Nephron (organoid): ENCODE data around the gene FBXL15.

ENCODE experiments used
- H3K27ac Mint-ChIP-seq, 3 experiments: 2 replicates each; pipeline ENCODE4 v1.8.0; 2020; ENCODE audit warnings: mixed read lengths in 3 of 3, mild to moderate bottlenecking in 2 of 3, moderate library complexity in 1 of 3
- H3K27me3 Mint-ChIP-seq: 2 replicates; pipeline ENCODE4 v1.8.0; 2021; ENCODE audit warnings: low read depth, mild to moderate bottlenecking, moderate library complexity, mixed read lengths
- H3K36me3 Mint-ChIP-seq: 2 replicates; pipeline ENCODE4 v1.8.0; 2020; ENCODE audit warnings: low read depth, mixed read lengths
- H3K4me1 Mint-ChIP-seq: 2 replicates; pipeline ENCODE4 v1.8.0; 2020; ENCODE audit warnings: mixed read lengths
- H3K4me3 Mint-ChIP-seq, 3 experiments: 2 replicates each; pipeline ENCODE4 v1.8.0; 2020; ENCODE audit warnings: mild to moderate bottlenecking in 3 of 3, mixed read lengths in 3 of 3, moderate library complexity in 2 of 3
- H3K9me3 Mint-ChIP-seq: 2 replicates; pipeline ENCODE4 v1.8.0; 2020; ENCODE audit warnings: mixed read lengths
- TF ChIP-seq, protein P1 (sequence below), 3 experiments: fragments of 200-600 bp; sonication (generic); IDR thresholded peaks; one replicate each; pipeline ENCODE4 v1.5.0; 2021; ENCODE audit warnings: antibody characterized with exemption in 3 of 3; ENCODE audit not compliant: unreplicated experiment in 3 of 3

FBXL15 gene

DNA sequence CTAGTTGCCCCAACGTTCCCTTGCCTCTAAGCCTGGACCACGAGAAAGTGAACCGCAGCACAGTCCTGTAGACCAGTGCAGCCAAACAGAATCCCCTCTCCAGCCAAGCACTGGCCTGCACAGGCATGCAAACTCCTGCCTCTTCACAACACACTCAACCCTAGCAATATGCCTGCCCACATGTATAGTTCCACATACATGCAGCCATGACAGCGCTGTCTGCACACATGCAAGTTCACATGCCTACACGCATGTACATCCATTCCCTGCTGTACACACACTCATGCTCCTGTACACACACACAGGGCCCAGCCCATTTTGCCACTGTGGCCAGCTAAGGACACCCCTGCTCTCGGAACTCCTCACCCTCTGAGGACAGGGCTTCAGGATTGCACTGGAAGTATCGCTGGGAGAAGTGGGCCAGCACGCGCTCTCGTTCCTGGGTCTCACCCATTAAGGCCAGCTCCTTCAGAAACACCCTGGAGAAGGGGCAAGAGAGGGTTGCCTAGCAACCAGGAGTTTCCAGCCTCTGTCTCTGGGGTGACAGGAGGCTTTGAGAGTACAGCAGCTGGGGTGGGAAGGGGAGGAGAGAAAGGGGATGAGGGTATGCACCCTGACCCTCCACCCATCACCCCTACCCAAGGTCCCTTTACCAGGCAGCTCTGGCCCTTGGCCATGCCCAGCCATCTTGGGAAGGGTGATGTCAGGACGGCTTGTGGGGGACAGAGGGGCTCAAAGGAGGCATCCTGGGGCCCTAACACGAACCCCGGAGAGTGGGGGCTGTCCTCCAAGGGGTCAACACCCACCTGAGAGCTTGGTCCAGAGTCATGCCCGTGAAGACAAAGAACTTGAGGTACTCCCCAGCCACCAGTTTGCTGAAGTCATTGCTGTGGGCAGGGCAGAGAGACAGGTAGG lies 9.0 kb upstream of the FBXL15 start:
- TF ChIP-seq, protein P1, sequence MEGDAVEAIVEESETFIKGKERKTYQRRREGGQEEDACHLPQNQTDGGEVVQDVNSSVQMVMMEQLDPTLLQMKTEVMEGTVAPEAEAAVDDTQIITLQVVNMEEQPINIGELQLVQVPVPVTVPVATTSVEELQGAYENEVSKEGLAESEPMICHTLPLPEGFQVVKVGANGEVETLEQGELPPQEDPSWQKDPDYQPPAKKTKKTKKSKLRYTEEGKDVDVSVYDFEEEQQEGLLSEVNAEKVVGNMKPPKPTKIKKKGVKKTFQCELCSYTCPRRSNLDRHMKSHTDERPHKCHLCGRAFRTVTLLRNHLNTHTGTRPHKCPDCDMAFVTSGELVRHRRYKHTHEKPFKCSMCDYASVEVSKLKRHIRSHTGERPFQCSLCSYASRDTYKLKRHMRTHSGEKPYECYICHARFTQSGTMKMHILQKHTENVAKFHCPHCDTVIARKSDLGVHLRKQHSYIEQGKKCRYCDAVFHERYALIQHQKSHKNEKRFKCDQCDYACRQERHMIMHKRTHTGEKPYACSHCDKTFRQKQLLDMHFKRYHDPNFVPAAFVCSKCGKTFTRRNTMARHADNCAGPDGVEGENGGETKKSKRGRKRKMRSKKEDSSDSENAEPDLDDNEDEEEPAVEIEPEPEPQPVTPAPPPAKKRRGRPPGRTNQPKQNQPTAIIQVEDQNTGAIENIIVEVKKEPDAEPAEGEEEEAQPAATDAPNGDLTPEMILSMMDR (IDR thresholded peaks at IDR 0.05; ENCODE audit: unreplicated experiment in 3 of 3), result no peak
- H3K27me3 Mint-ChIP-seq, result peaks cover 57% of the 10 kb centered on the region
- no peaks in the 10 kb centered on the region for H3K9me3 Mint-ChIP-seq
- peak overlapping the region; percentile 65 to 92 (median 76) for H3K27ac Mint-ChIP-seq
- no peaks in the 10 kb centered on the region for H3K36me3 Mint-ChIP-seq
- H3K4me1 Mint-ChIP-seq, result peaks cover 30% of the 10 kb centered on the region
- peak overlapping the region; percentile 77 to 90 (median 89) for H3K4me3 Mint-ChIP-seq

DNA sequence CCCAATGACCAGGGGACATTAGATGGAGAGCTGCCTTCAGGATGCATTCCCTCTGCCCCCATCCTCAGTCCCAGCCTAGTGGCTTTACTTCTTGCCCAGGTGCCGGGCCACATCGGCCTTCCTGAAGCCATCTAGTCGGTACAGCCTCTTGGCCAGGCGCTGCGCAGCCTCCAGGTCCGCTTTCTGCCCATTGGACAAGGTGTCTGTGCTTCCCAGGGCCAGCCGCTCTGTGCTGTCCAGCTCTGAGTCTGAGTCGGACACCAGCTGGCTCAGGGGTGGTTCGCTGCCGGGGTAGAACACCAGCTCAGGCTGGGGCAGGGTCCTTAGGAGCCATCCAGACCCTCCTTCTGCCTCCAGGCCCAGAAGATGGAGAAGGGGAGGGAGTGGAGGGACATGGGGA lies 8.3 kb upstream of the FBXL15 start:
- Mint-ChIP-seq H3K4me1 (peaks cover 25% of the 10 kb centered on the region), H3K9me3 (no peaks in the 10 kb centered on the region), H3K27ac (no peak overlapping the region), H3K4me3 (peak overlapping the region in 2 of 3 experiments; percentile 16 to 78), H3K27me3 (peaks cover 54% of the 10 kb centered on the region), H3K36me3 (no peaks in the 10 kb centered on the region)
- TF ChIP-seq, protein P1 (IDR thresholded peaks at IDR 0.05; ENCODE audit: unreplicated experiment in 3 of 3), result no peak

DNA sequence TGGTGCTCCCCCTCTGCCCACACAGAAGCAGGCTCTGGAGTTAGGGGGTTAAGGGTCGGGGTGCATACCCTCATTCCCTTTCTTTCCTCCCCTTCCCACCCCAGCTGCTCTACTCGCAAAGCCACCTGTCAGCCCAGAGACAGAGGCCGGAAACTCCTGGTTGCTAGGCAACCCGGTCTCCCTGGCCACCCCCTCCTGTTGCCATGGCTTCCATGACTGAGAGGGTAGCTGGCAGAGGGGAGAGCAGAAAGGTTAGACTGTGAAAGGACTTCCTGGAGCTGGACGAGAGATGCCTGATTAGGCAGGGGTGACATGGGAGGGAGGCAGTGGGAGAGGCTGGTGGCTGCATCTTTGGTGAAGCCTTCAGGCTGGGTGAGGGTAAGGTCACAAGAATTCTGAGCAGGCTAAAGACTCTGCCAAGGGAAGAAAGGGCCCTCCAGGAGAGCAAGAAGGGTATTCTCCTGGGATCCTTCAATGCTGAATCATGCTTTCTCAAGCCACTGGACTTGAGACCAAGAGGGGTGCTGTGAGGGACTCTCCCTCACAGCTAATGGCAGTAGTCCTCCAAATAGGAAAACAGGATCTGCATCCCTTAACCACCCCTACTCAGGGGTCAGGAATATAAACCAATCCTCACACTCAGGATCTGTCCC lies 7.5 kb upstream of the FBXL15 start:
- H3K27ac Mint-ChIP-seq, result peak overlapping the region in 2 of 3 experiments; percentile 41 to 55
- no peaks in the 10 kb centered on the region for H3K36me3 Mint-ChIP-seq
- TF ChIP-seq, protein P1 (IDR thresholded peaks at IDR 0.05; ENCODE audit: unreplicated experiment in 3 of 3), result no peak
- no peaks in the 10 kb centered on the region for H3K9me3 Mint-ChIP-seq
- H3K4me1 Mint-ChIP-seq, result peaks cover 22% of the 10 kb centered on the region
- H3K4me3 Mint-ChIP-seq, result peak overlapping the region in 2 of 3 experiments; percentile 23 to 43
- H3K27me3 Mint-ChIP-seq, result peaks cover 55% of the 10 kb centered on the region

DNA sequence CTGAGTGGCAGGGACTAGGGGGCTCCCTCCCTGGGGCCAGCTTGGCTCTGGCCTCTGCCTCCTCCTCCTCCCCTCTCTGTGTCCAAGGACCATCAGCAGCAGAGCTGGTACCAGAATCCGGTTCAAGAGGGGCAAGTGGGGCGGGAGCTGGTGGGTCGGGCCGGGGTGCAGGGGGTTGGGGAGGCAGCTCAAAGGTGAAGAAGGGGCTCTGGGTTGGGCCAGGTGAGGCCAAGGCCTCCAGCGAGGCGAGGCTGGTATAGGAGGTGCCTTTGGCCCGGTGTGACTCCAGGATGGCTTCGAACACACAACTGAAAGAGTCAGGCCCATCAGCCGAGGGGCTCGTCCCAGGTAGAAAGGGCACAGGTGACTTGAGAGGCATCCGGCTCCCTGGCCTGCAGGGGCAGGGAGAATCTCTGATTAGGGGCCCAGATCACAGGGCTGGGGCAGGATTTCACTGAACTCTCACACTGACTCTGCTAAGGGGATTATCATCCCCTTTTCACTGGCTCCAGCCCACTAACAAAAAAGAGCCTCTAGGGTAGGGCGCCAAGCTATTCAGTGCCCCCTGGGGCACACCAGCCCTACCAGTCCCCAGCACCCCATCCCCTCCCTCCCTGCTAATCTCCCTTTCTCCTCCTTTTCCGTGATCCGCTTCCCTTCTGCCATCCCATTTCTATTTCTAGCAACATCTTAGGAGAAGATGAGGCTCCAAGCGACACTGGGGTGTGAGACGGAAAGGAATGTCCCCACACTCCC lies 6.7 kb upstream of the FBXL15 start:
- Mint-ChIP-seq H3K27ac (no peak overlapping the region), H3K4me3 (no peak overlapping the region), H3K27me3 (peaks cover 55% of the 10 kb centered on the region), H3K36me3 (no peaks in the 10 kb centered on the region), H3K9me3 (no peaks in the 10 kb centered on the region), H3K4me1 (peaks cover 19% of the 10 kb centered on the region)
- TF ChIP-seq, protein P1 (IDR thresholded peaks at IDR 0.05; ENCODE audit: unreplicated experiment in 3 of 3), result no peak

DNA sequence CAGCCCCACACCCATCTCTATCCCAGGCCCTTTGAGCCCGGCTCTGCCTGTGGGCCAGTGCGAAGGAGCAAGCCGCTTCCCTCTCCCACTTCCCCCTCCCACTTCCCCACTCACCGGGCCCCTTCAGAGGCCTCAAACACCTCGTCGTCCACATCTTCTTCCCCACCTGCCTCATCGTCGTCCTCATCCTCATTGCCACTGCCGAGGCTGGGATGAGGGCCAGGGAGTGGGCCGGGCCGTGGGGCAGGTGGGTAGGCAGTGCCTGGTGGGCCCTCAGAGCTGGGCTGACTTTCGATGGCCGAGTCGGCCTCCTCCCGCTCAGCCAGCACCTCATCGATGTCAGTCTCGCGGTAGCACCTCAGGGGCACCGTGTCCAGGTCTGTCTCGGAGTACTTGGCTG lies 5.9 kb upstream of the FBXL15 start:
- Mint-ChIP-seq H3K9me3 (no peaks in the 10 kb centered on the region), H3K36me3 (no peaks in the 10 kb centered on the region), H3K27me3 (peaks cover 53% of the 10 kb centered on the region), H3K4me3 (no peak overlapping the region), H3K4me1 (peaks cover 18% of the 10 kb centered on the region), H3K27ac (no peak overlapping the region)
- TF ChIP-seq, protein P1 (IDR thresholded peaks at IDR 0.05; ENCODE audit: unreplicated experiment in 3 of 3), result no peak
